Common myeloid progenitor, CD34-positive (primary cell): ENCODE results near the gene DTX2. TPM values are rescaled to one million over a fixed set of nuclear protein-coding genes. Genes with fewer than 3 reads are reported as not detected.
"Not testable (repeated sequence)": the region's sequence is repeated elsewhere in the genome, so short reads cannot be mapped to it uniquely, and the experiment has no call there.

ENCODE experiments used
- CTCF ChIA-PET: fragments of 350-600 bp; sonication (Branson Sonifier 250); formaldehyde crosslinking; loops from one replicate; lab custom pipeline; 2021; ENCODE audit warnings: antibody characterized with exemption; lab: Charles Lee
- POLR2A ChIA-PET: fragments of 350-600 bp; sonication (Branson Sonifier 250); formaldehyde crosslinking; loops from one replicate; lab custom pipeline; 2021; ENCODE audit warnings: antibody characterized with exemption; lab: Charles Lee
- DNase-seq, 3 donors: peaks; one replicate each; pipeline versions ENCODE4 v3.0.0 to v3.0.0-alpha.2; 2013
- H3K27ac ChIP-seq, 2 experiments: 1 replicate in 1 of 2; 2 replicates in 1 of 2; pipeline ENCODE4 v1.7.0; 2013; ENCODE audit warnings: inconsistent platforms in 2 of 2, low read length in 2 of 2, mild to moderate bottlenecking in 2 of 2, low read depth in 1 of 2, moderate library complexity in 1 of 2; ENCODE audit not compliant: severe bottlenecking in 2 of 2, insufficient read depth in 1 of 2, poor library complexity in 1 of 2
- H3K27me3 ChIP-seq, 5 experiments: replicated peaks in 2 of 5; 1 replicate in 3 of 5; 2 replicates in 2 of 5; pipeline versions ENCODE4 v1.6.1 to v1.7.0; 2013; ENCODE audit warnings: low read length in 4 of 5, mild to moderate bottlenecking in 2 of 5, moderate library complexity in 2 of 5, inconsistent platforms in 1 of 5; ENCODE audit not compliant: insufficient read depth in 5 of 5, control insufficient read depth in 4 of 5
- H3K36me3 ChIP-seq, 4 experiments: 1 replicate in 2 of 4; 2 replicates in 2 of 4; pipeline versions ENCODE4 v1.6.1 to v1.7.0; 2013; ENCODE audit warnings: low read length in 3 of 4, control low read depth in 1 of 4, mild to moderate bottlenecking in 1 of 4; ENCODE audit not compliant: control insufficient read depth in 4 of 4, insufficient read depth in 4 of 4
- H3K4me1 ChIP-seq, 4 experiments: 1 replicate in 3 of 4; 2 replicates in 1 of 4; pipeline versions ENCODE4 v1.6.1 to v1.7.1; 2013; ENCODE audit warnings: low read length in 3 of 4, mild to moderate bottlenecking in 3 of 4, control low read depth in 1 of 4, inconsistent platforms in 1 of 4, moderate library complexity in 1 of 4; ENCODE audit not compliant: control insufficient read depth in 4 of 4, insufficient read depth in 4 of 4; ENCODE audit errors: control extremely low read depth in 1 of 4
- H3K4me3 ChIP-seq, 7 experiments: 1 replicate in 4 of 7; 2 replicates in 3 of 7; pipeline versions ENCODE4 v1.5.1 to v1.7.0; 2013; ENCODE audit warnings: mild to moderate bottlenecking in 7 of 7, low read length in 6 of 7, moderate library complexity in 6 of 7, inconsistent platforms in 2 of 7, low read depth in 2 of 7, control low read depth in 1 of 7; ENCODE audit not compliant: insufficient read depth in 4 of 7, control insufficient read depth in 1 of 7; ENCODE audit errors: extremely low read depth in 1 of 7
- H3K9me3 ChIP-seq, 5 experiments: 1 replicate in 4 of 5; 2 replicates in 1 of 5; pipeline versions ENCODE4 v1.6.1 to v1.7.1; 2013; ENCODE audit warnings: low read length in 4 of 5, mild to moderate bottlenecking in 2 of 5, inconsistent platforms in 1 of 5, low read depth in 1 of 5, moderate library complexity in 1 of 5; ENCODE audit not compliant: control insufficient read depth in 4 of 5, insufficient read depth in 2 of 5; ENCODE audit errors: control extremely low read depth in 1 of 5
- WGBS: methylation state at CpG from one replicate; pipeline ENCODE4 v1.1.5; 2013; ENCODE audit not compliant: insufficient coverage; 5-methylcytosine and 5-hydroxymethylcytosine counted together
- polyA plus RNA-seq: library from polyadenylated mRNA; unstranded; fragments of 120-200 nt; gene quantifications from one replicate; pipeline ENCODE4 v1.2.1, GENCODE V29; 2013

DTX2 gene
- 7.9 TPM for polyA plus RNA-seq

DNA sequence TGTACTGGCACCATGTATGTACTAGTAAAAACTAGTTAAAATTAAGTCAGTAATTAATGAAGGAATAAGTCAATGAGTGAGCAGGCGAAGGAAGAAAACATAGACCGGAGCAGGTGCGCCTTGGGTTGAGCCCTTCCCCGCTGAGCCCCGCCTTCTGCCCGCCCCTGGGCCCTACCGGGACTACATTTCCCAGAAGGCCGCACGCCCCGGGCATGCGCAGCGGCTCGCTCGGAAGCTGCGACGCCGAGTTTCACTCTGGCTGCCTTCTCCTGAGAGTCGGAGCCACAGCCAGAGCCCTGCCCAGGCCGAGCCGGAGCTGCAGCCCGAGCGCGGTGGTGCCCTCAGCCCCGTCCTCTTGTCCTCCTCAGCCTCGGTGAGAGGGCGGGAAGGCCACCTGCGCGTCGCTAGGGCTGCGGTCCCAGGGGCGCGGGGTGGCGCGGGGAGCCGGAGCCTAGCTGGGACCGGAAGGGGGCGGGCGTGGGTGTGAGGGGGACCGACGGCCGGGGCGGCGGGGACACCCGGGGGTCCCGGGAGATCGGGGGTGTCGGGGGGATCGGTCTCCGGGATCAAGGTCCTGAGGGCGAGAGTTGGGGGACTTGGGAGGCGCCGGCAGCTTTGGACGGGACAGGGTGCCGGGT is at the start of gene DTX2:
DTX2 (plus strand) TSS at position 246 of the 638 bp plus-strand sequence. CDS start 18,801 bp downstream, outside the sequence.
- H3K36me3 ChIP-seq, H3K27ac ChIP-seq, POLR2A ChIA-PET, H3K4me1 ChIP-seq, H3K9me3 ChIP-seq, DNase-seq, H3K27me3 ChIP-seq, CTCF ChIA-PET: not testable (repeated sequence)
- WGBS, result no CpG with 5 or more reads among the region's 54 CpGs
- peak within 1 kb of the TSS in 5 of 7 experiments; percentile 39 to 68 (median 57) for H3K4me3 ChIP-seq

DNA sequence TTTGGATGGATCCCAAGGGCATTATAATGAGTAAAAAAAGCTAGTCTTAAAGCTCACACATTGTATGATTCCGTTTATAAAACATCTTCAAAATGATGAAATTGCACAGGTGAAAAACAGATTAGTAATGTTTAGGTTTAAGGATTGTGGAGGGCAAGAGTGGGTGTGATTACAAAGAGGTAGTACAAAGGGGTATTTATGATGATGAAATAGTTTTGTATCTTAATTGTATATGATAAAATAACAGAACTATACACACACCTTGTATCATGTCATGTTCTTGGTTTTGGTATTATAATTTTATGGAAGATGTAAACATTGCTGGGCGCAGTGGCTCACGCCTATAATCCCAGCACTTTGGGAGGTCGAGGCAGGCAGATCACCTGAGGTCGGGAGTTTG is 49.3 kb upstream of the DTX2 start:
- Histone ChIP-seq H3K27me3 (no peaks in the 10 kb centered on the region), H3K9me3 (no peaks in the 10 kb centered on the region), H3K4me3 (no peak overlapping the region), H3K36me3 (peaks cover 0 to 4% (median 0%) of the 10 kb centered on the region in 4 experiments), H3K4me1 (peaks cover 0 to 5% (median 0%) of the 10 kb centered on the region in 4 experiments), H3K27ac (no peak overlapping the region)
- no peak for DNase-seq
- 100% methylated on average over 1 of the region's 5 CpGs for WGBS
- ChIA-PET CTCF (no interaction called here), POLR2A (interaction anchor here (0.6 kb wide), 1 partner anchor 73 kb away, joined by 3 read pairs; no protein-coding TSS in a partner anchor)

DNA sequence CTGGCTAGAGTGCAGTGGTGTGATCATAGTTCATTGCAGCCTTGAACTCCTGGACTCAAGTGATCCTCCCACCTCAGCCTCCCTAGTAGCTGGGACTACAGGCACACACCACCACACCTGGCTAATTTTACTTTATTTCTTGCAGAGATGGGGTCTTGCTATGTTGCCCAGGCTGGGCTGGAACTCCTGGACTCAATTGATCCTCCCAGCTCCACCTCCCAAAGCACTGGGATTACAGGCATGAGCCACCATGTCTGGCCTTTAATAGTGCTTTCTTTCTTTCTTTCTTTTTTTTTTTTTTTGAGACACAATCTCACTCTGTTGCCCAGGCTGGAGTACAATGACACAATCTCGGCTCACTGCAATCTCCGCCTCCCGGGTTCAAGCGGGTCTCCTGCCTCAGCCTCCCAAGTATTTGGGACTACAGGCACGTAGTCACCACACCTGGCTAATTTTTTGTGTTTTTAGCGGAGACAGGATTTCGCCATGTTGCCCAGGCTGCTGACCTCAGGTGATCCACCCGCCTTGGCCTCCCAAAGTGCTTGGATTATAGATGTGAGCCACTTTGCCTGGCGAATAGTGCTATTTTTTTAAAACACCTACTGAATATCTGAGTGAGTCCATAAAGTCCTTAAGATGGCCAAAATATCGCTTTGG is 43.7 kb upstream of the DTX2 start:
- WGBS, result 98% methylated on average over 9 of the region's 10 CpGs
- H3K36me3 ChIP-seq, H3K27me3 ChIP-seq, H3K4me3 ChIP-seq, POLR2A ChIA-PET, H3K9me3 ChIP-seq, H3K27ac ChIP-seq, DNase-seq, H3K4me1 ChIP-seq: not testable (repeated sequence)
- CTCF ChIA-PET, result interaction anchor here (1.5 kb wide), 1 partner anchor 20 kb away, joined by 4 read pairs; no protein-coding TSS in a partner anchor

DNA sequence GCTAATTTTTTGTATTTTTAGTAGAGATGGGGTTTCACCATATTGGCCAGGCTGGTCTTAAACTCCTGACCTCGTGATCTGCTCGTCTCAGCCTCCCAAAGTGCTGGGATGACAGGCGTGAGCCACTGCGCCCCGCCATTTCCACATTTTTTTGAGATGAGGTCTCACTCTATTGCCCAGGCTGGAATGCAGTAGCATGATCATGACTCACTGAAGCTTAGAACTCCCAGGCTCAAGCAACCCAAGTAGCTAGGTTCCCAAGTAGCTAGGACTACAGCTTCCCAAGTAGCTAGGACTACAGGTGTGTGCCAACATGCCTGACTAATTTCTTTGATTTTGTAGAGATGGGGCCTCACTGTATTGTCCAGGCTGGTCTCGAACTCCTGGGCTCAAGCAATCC is 40.4 kb upstream of the DTX2 start:
- H3K27me3 ChIP-seq, H3K27ac ChIP-seq, H3K9me3 ChIP-seq, H3K4me1 ChIP-seq, H3K36me3 ChIP-seq, H3K4me3 ChIP-seq, POLR2A ChIA-PET, CTCF ChIA-PET, DNase-seq: not testable (repeated sequence)
- WGBS, result 92% methylated on average over 5 of the region's 6 CpGs

DNA sequence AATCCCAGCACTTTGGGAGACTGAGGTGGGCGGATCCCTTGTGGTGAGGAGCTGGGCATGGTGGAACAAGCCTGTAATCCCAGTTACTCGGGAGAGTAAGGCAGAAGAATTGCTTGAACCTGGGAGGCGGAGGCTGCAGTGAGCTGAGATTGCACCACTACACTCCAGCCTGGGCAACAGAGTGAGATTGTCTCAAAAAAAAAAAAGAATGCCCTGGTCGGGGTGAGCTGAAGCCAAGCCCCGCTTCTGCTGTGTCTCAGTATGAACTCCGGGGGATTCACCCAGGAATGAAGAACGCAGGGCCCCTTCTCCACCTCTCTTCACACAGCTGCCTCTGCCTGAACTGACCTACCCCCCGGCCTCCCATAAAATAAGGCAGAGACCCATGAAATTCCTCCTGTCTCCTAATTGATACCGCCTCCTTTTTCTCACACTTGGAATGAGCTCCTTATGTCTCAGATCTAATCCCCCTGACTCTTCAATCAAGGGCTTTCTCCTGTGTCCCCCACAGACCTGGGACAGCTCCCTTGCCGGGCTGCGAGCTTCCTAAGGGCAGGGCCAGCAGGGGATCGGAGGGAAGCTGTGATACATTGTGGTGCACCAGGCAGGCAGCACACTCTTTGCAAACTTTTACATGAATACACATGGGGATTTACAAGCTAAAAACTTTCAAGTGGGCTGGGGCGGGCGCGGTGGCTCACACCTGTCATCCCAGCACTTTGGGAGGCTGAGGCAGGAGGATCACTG is 37.7 kb upstream of the DTX2 start:
- POLR2A ChIA-PET, result no interaction called here
- H3K27me3 ChIP-seq, result no peaks in the 10 kb centered on the region
- no peak overlapping the region for H3K4me3 ChIP-seq
- 95% methylated on average over 12 of the region's 15 CpGs for WGBS
- CTCF ChIA-PET, result interaction anchor here (0.9 to 1.9 kb wide), 4 partner anchors 8 to 63 kb away, joined by 3 to 8 read pairs (median 3); no protein-coding TSS in a partner anchor
- no peaks in the 10 kb centered on the region for H3K9me3 ChIP-seq
- H3K27ac ChIP-seq, result no peak overlapping the region
- no peak for DNase-seq
- H3K4me1 ChIP-seq, result peaks cover 2 to 13% (median 10%) of the 10 kb centered on the region in 4 experiments
- H3K36me3 ChIP-seq, result no peaks in the 10 kb centered on the region

DNA sequence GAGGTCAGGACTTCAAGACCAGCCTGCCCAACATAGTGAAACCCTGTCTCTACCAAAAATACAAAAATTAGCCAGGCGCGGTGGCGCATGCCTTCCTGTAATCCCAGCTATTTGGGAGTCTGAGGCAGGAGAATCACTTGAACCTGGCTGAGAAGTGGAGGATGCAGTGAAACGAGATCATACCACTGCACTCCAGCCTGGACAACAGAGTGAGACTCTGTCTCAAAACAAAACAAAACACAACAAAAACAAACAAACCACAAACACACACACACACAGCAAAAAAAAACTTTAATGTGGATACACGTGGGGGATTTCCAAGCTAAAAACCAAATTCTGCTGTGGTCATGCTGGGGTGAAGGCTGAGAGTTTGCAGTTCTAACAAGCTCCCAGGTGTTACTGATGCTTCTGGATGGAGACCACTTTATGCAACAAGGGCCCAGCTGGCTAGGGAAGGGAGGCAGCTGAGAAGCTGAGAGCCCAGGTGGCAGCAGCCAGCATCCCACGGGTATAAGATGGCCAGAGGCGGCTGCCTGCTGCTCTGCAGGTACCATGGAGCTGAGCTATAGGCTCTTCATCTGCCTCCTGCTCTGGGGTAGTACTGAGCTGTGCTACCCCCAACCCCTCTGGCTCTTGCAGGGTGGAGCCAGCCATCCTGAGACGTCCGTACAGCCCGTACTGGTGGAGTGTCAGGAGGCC is 36.9 kb upstream of the DTX2 start, which contains the start of gene ZP3:
ZP3 (plus strand) TSS at position 538 of the 699 bp plus-strand sequence; CDS start at position 553, 15 bp downstream.
- WGBS, result 91% methylated on average over 9 of the region's 10 CpGs
- DNase-seq, result peak in 2 of 3 donors; percentile 56 to 59
- H3K27ac ChIP-seq, result no peak within 1 kb of the TSS
- H3K9me3 ChIP-seq, result no peaks in the 10 kb centered on the region
- POLR2A ChIA-PET, result no interaction called here
- H3K4me1 ChIP-seq, result peaks cover 0 to 13% (median 11%) of the 10 kb centered on the region in 4 experiments
- H3K36me3 ChIP-seq, result no peaks in the 10 kb centered on the region
- no peaks in the 10 kb centered on the region for H3K27me3 ChIP-seq
- CTCF ChIA-PET, result interaction anchor here (1.2 to 1.9 kb wide), 3 partner anchors 8 to 64 kb away, joined by 3 to 8 read pairs (median 3); no protein-coding TSS in a partner anchor
- H3K4me3 ChIP-seq, result no peak within 1 kb of the TSS
